A673 (cell line): ENCODE measurements around the gene P3R3URF. TPM values are rescaled to one million over a fixed set of nuclear protein-coding genes. Genes with fewer than 3 reads are reported as not detected.

Experiments used
- BruUV-seq: library from RNA; stranded (reverse); fragments of 400-500 nt; replicated peaks from 2 replicates; lab custom pipeline; 2021; lab: Mats Ljungman, UMichigan
- CTCF ChIA-PET: fragments of 300-600 bp; sonication (Branson Sonifier 250); formaldehyde crosslinking; loops from one replicate; lab custom pipeline; 2022; ENCODE audit warnings: antibody characterized with exemption; lab: Charles Lee
- POLR2A ChIA-PET: fragments of 300-600 bp; sonication (Branson Sonifier 250); formaldehyde crosslinking; loops from one replicate; lab custom pipeline; 2022; ENCODE audit warnings: antibody characterized with exemption; ENCODE audit not compliant: low non-redundant PET; lab: Charles Lee
- DNase-seq: peaks from one replicate; pipeline ENCODE4 v3.0.0-alpha.2; 2015; ENCODE audit warnings: low spot score
- H3K27ac ChIP-seq: fragments of 200-600 bp; sonication (generic); 2 replicates; pipeline ENCODE4 v1.5.1; 2016; ENCODE audit warnings: mixed run types, low read depth, mild to moderate bottlenecking, mixed read lengths, antibody characterized with exemption, low read length; ENCODE audit not compliant: poor library complexity, severe bottlenecking
- H3K27me3 ChIP-seq: fragments of 200-600 bp; sonication (generic); replicated peaks from 2 replicates; pipeline ENCODE4 v1.6.1; 2017; ENCODE audit warnings: mixed run types, low read depth, mild to moderate bottlenecking, mixed read lengths, antibody characterized with exemption, low read length; ENCODE audit not compliant: insufficient read depth, poor library complexity
- H3K36me3 ChIP-seq: fragments of 200-600 bp; sonication (generic); 2 replicates; pipeline ENCODE4 v1.6.1; 2016; ENCODE audit warnings: mixed run types, mild to moderate bottlenecking, mixed read lengths, antibody characterized with exemption, low read length; ENCODE audit not compliant: insufficient read depth, poor library complexity, severe bottlenecking
- H3K4me1 ChIP-seq: fragments of 200-600 bp; sonication (generic); 2 replicates; pipeline ENCODE4 v1.6.1; 2017; ENCODE audit warnings: mixed run types, mild to moderate bottlenecking, mixed read lengths, antibody characterized with exemption, low read length; ENCODE audit not compliant: insufficient read depth, poor library complexity, severe bottlenecking
- H3K4me3 ChIP-seq: fragments of 200-600 bp; sonication (generic); 2 replicates; pipeline ENCODE4 v1.5.1; 2016; ENCODE audit warnings: low read depth, mixed run types, mild to moderate bottlenecking, mixed read lengths, low read length; ENCODE audit not compliant: poor library complexity, severe bottlenecking
- H3K9me3 ChIP-seq: fragments of 200-600 bp; sonication (generic); 2 replicates; pipeline ENCODE4 v1.6.1; 2016; ENCODE audit warnings: mixed run types, low read depth, mild to moderate bottlenecking, mixed read lengths, antibody characterized with exemption, low read length; ENCODE audit not compliant: poor library complexity, severe bottlenecking
- CTCF ChIP-seq: fragments of 300-800, 200-600 bp; sonication (generic); conservative IDR thresholded peaks from 2 replicates; pipeline ENCODE4 v1.5.1; 2017; ENCODE audit warnings: low read depth, mild to moderate bottlenecking, antibody characterized with exemption, low read length, moderate library complexity, mixed read lengths
- EZH2 ChIP-seq: fragments of 200-600 bp; sonication (generic); IDR thresholded peaks from 2 replicates; pipeline ENCODE4 v1.6.1; 2017; ENCODE audit warnings: borderline replicate concordance, low read depth, mild to moderate bottlenecking, mixed read lengths, antibody characterized with exemption, low read length; ENCODE audit not compliant: poor library complexity, severe bottlenecking
- intact Hi-C: fragments of 100-400 bp; cut with micrococcal nuclease; formaldehyde crosslinking; loops from one replicate; pipeline ENCODE4 v1.10.0; 2022; ENCODE audit not compliant: unreplicated experiment
- total RNA-seq: library from RNA; stranded (reverse); gene quantifications from 2 replicates; pipeline ENCODE4 v1.2.3, GENCODE V29; 2021

P3R3URF gene
- total RNA-seq, 1 experiment from 2014 or later = not detected

GRCh38 chr1:46130606-46131005 lies 45.7 kb downstream of the P3R3URF start:
- POLR2A ChIA-PET = no interaction called here
- CTCF ChIA-PET = interaction anchor here (0.9 kb wide), 1 partner anchor 93 kb away, joined by 3 read pairs; no protein-coding TSS in a partner anchor
- H3K4me1 ChIP-seq = peaks cover 21% of the 10 kb centered on the region
- no peaks in the 10 kb centered on the region for H3K36me3 ChIP-seq
- H3K9me3 ChIP-seq = no peaks in the 10 kb centered on the region
- no peak for DNase-seq
- TF ChIP-seq EZH2 = no peak
- intact Hi-C loops = loop anchor here (5.0 kb wide), 1 partner anchor 93 kb away; no protein-coding TSS in a partner anchor
- H3K4me3 ChIP-seq = peak overlapping the region; percentile 73
- no peaks in the 10 kb centered on the region for H3K27me3 ChIP-seq
- no TSS peak for BruUV-seq
- H3K27ac ChIP-seq = peak overlapping the region; percentile 59

- ChIA-PET POLR2A (no interaction called here), CTCF (interaction anchor here (0.9 kb wide), 1 partner anchor 93 kb away, joined by 3 read pairs; no protein-coding TSS in a partner anchor)
- BruUV-seq = no TSS peak
- TF ChIP-seq EZH2 = no peak
- TF ChIP-seq CTCF = no peak; the same call in 1 of the 2 replicates
- peak overlapping the region; percentile 73 for H3K4me3 ChIP-seq
- peaks cover 18% of the 10 kb centered on the region for H3K4me1 ChIP-seq
- no peaks in the 10 kb centered on the region for H3K27me3 ChIP-seq
- intact Hi-C loops = loop anchor here (5.0 kb wide), 1 partner anchor 93 kb away; no protein-coding TSS in a partner anchor
- no peaks in the 10 kb centered on the region for H3K36me3 ChIP-seq
- H3K27ac ChIP-seq = peak overlapping the region; percentile 59
- no peaks in the 10 kb centered on the region for H3K9me3 ChIP-seq
- no peak for DNase-seq
These were observed 46.2 kb downstream of the P3R3URF start for GRCh38 chr1:46130121-46130520.

GRCh38 chr1:46128344-46128743 lies 47.9 kb downstream of the P3R3URF start:
- TF ChIP-seq EZH2 = no peak
- TF ChIP-seq CTCF = no peak
- peaks cover 9% of the 10 kb centered on the region for H3K4me1 ChIP-seq
- intact Hi-C loops = no loop called here
- no peak for DNase-seq
- POLR2A ChIA-PET = no interaction called here
- H3K27ac ChIP-seq = no peak overlapping the region
- H3K36me3 ChIP-seq = no peaks in the 10 kb centered on the region
- CTCF ChIA-PET = interaction anchor here (0.7 kb wide), 1 partner anchor 48 kb away, joined by 4 read pairs; no protein-coding TSS in a partner anchor
- H3K9me3 ChIP-seq = no peaks in the 10 kb centered on the region
- no peaks in the 10 kb centered on the region for H3K27me3 ChIP-seq
- H3K4me3 ChIP-seq = no peak overlapping the region
- BruUV-seq = no TSS peak

Other genes starting within 250 kb of the P3R3URF start
- gene PIK3R3, start 43.9 kb downstream of the P3R3URF start, total RNA-seq = 30.0 and 30.2 TPM in 2 replicates
- gene TSPAN1, start 1.4 kb downstream of the P3R3URF start, total RNA-seq = not detected in 2 replicates
- 71.0 and 90.9 TPM in 2 replicates for gene POMGNT1, start 21.9 kb upstream of the P3R3URF start, total RNA-seq
- gene LURAP1, start 26.8 kb upstream of the P3R3URF start, total RNA-seq = 1.1 and 1.5 TPM in 2 replicates
- 49.0 and 50.7 TPM in 2 replicates for gene RAD54L, start 71.3 kb upstream of the P3R3URF start, total RNA-seq
- 78.9 and 79.1 TPM in 2 replicates for gene LRRC41, start 127.1 kb upstream of the P3R3URF start, total RNA-seq
- 527 and 567 TPM in 2 replicates for gene UQCRH, start 127.2 kb upstream of the P3R3URF start, total RNA-seq
- gene NSUN4, start 164.3 kb upstream of the P3R3URF start, total RNA-seq = 30.7 and 31.7 TPM in 2 replicates
- gene FAAH, start 217.8 kb upstream of the P3R3URF start, total RNA-seq = 3.2 and 3.4 TPM in 2 replicates